ENCODE results near the gene FOXJ2.
"Not testable (repeated sequence)": the region's sequence is repeated elsewhere in the genome, so short reads cannot be mapped to it uniquely, and the experiment has no call there.

- TF ChIP-seq CTCF, POLR2A, EP300 (IDR thresholded peaks at IDR 0.05): not testable (repeated sequence)
These were observed 51.8 kb downstream of the FOXJ2 start for GRCh38 chr12:8084351-8084750.
